Left ventricle myocardium inferior (tissue), 1 donor: ENCODE results near the gene TSPAN9. TPM values are rescaled to one million over a fixed set of nuclear protein-coding genes. Genes with fewer than 3 reads are reported as not detected.

Experiments used
- DNase-seq: peaks from one replicate; pipeline ENCODE4 v3.0.0-alpha.2; 2020
- H3K27ac ChIP-seq: fragments of 200-600 bp; replicated peaks from 2 replicates; pipeline ENCODE4 v1.8.0; 2021
- H3K27me3 ChIP-seq: fragments of 200-600 bp; 2 replicates; pipeline ENCODE4 v1.8.0; 2021; ENCODE audit warnings: low read depth
- H3K36me3 ChIP-seq: fragments of 200-600 bp; 2 replicates; pipeline ENCODE4 v1.8.0; 2021
- H3K4me1 ChIP-seq: fragments of 200-600 bp; 2 replicates; pipeline ENCODE4 v1.8.0; 2021
- H3K4me3 ChIP-seq: fragments of 200-600 bp; 2 replicates; pipeline ENCODE4 v1.8.0; 2021; ENCODE audit warnings: mild to moderate bottlenecking, moderate library complexity
- H3K9me3 ChIP-seq: fragments of 200-600 bp; replicated peaks from 2 replicates; pipeline ENCODE4 v1.8.0; 2021
- intact Hi-C: fragments of 100-400 bp; cut with micrococcal nuclease; formaldehyde crosslinking; loops from one replicate; pipeline ENCODE4 v1.11.0; 2022
- total RNA-seq: library from RNA; stranded (reverse); fragmentation: NEBNext Ultra II Directional; extraction: Animal tissue kit (Norgen Biotek cat#: 25700); gene quantifications from one replicate; pipeline ENCODE4 v1.2.1, GENCODE V29; 2021
- TF ChIP-seq, protein P1 (sequence below): fragments of 200-600 bp; IDR thresholded peaks from 2 replicates; pipeline ENCODE4 v1.8.0; 2021; ENCODE audit warnings: antibody characterized with exemption, mild to moderate bottlenecking, borderline replicate concordance
- donor health status: DM: no; HTN: yes; CAD: no; lungs with severe emphysema.

Gene TSPAN9
- total RNA-seq, 1 donor from 2014 or later, result 305 TPM

DNA sequence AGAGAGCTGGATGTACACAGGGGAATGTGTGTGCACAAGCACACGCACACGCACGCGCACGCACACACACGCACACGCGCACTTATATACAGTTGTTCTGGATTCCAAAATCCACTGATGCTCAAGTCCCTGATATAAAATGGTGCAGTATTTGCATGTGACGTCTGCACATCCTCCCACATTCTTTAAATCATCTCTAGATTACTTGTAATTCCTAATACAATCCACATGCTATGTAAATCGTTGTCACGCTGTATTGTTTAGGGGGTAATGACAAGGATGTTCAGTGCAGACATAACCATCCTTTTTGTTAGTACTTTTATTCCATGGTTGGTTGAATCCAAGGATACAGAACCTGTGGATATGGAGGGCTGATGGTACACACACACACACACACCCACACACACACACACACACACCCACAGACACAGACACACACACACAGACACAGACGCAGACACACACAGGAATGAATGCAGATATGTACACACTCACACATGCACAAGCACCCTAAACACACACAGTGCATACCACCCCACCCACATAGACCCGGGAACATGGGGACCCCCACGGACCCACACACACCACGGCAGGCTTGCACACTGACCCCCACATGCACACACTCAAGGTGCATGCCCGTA is 225.3 kb downstream of the TSPAN9 start:
- Histone ChIP-seq H3K9me3 (no peaks in the 10 kb centered on the region), H3K4me1 (peaks cover 14% of the 10 kb centered on the region), H3K4me3 (no peak overlapping the region), H3K36me3 (no peaks in the 10 kb centered on the region), H3K27ac (no peak overlapping the region), H3K27me3 (no peaks in the 10 kb centered on the region)
- intact Hi-C loops, result loop anchor here (10.0 kb wide), 2 partner anchors 472 to 502 kb away; no protein-coding TSS in a partner anchor
- no peak for DNase-seq
- TF ChIP-seq, protein P1, sequence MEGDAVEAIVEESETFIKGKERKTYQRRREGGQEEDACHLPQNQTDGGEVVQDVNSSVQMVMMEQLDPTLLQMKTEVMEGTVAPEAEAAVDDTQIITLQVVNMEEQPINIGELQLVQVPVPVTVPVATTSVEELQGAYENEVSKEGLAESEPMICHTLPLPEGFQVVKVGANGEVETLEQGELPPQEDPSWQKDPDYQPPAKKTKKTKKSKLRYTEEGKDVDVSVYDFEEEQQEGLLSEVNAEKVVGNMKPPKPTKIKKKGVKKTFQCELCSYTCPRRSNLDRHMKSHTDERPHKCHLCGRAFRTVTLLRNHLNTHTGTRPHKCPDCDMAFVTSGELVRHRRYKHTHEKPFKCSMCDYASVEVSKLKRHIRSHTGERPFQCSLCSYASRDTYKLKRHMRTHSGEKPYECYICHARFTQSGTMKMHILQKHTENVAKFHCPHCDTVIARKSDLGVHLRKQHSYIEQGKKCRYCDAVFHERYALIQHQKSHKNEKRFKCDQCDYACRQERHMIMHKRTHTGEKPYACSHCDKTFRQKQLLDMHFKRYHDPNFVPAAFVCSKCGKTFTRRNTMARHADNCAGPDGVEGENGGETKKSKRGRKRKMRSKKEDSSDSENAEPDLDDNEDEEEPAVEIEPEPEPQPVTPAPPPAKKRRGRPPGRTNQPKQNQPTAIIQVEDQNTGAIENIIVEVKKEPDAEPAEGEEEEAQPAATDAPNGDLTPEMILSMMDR, result no peak

DNA sequence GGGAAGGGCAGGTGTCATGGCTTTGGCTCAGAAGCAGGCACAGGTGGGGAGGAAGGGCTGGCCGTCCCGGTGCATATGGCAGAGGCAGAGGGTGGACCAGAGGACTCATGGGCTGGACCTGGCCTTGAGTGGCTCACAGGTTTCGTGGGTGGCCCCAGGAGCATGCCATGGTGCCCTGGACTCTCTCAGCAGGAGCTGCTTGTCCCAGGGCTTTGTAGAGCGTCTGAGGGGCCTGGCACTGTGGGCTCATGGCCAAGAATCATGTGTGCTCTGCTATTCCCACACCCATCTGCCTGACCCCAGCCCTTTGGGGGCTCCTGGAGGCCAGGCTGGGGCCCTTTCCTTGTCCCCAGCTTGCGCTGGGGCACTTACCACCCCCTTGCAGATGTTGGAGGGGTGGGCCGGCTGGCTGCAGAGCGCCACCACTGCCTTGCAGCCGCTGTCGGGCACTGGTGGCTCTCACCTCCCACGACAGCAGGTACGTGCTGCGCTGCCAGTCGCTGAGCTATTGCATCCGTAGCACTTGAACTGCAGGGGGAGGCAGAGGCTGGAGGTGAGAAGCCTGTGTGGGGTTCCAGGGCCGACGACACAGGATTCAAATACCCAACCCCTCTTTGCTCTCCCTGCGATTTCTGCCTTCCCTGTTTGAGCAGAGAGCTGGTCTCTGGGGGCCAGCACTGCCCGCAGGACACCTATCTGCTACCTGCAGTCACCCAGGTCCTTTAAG is 226.4 kb downstream of the TSPAN9 start:
- H3K4me1 ChIP-seq, result peaks cover 14% of the 10 kb centered on the region
- intact Hi-C loops, result loop anchor here (10.0 kb wide), 2 partner anchors 471 to 501 kb away; no protein-coding TSS in a partner anchor
- H3K36me3 ChIP-seq, result no peaks in the 10 kb centered on the region
- H3K27me3 ChIP-seq, result peaks cover 7% of the 10 kb centered on the region
- no peak overlapping the region for H3K27ac ChIP-seq
- TF ChIP-seq, protein P1, result no peak
- DNase-seq, result no peak
- no peaks in the 10 kb centered on the region for H3K9me3 ChIP-seq
- no peak overlapping the region for H3K4me3 ChIP-seq

DNA sequence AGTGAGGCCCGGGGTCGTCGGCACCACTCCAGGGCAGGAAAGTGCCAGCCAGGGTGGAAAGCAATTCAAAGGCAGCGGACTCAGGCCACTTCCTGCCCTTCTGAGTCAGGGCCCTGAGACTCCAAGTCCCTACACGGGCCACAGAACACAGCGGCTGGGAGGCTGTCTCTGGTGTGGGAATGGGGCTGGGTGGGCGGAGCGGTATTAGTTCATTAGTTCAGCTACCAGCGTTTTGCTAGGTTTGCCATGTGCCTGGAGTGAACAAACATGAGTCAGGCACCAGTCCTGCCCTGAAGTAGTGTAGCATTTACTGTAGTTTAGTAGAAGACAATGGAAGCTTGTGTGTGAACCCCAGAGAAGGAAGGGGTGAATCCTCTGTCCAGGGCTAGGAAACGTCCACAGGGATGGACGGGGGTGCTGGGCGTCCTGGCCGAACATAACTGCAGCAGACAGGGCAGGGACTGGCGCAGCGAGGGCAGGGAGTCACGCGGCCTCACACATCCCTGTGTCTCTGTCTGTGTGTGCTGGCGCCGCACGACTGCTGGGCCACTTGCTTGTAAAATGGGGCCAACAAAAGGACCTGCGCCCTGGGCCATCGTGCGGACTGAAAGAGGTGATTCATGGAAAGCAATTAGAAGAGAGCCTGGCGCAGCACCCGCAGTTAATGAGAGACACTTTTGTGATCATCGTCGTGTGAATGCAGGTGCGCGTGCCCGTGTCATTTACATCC is 227.4 kb downstream of the TSPAN9 start:
- TF ChIP-seq, protein P1, result no peak
- intact Hi-C loops, result loop anchor here (10.0 kb wide), 2 partner anchors 470 to 500 kb away; no protein-coding TSS in a partner anchor
- H3K4me1 ChIP-seq, result peaks cover 14% of the 10 kb centered on the region
- H3K27ac ChIP-seq, result no peak overlapping the region
- DNase-seq, result no peak
- H3K4me3 ChIP-seq, result no peak overlapping the region
- H3K36me3 ChIP-seq, result no peaks in the 10 kb centered on the region
- H3K27me3 ChIP-seq, result peaks cover 11% of the 10 kb centered on the region
- H3K9me3 ChIP-seq, result no peaks in the 10 kb centered on the region

DNA sequence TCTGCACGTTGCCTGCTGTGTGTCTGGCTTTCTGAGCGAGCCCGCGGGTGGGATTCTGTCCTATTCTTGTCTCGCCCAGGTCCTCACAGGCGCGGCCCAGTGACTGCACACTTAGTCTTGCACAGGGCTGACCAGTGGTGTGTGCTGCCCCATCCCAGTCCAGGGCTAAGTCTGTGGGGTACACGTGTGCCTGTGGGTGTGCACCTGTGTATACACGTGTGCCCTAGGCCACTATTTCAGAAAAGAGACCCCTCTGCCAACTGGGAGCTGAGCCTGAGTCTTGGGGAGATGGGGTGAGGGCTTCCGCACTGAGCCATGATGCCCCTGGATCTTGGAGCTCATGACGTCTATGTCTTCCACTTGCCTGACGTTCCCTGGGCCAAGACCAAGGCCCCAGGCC is 228.3 kb downstream of the TSPAN9 start:
- H3K9me3 ChIP-seq, result no peaks in the 10 kb centered on the region
- H3K4me3 ChIP-seq, result no peak overlapping the region
- H3K27me3 ChIP-seq, result peaks cover 11% of the 10 kb centered on the region
- peaks cover 6% of the 10 kb centered on the region for H3K4me1 ChIP-seq
- no peak for DNase-seq
- intact Hi-C loops, result loop anchor here (10.0 kb wide), 2 partner anchors 469 to 499 kb away; no protein-coding TSS in a partner anchor
- no peak overlapping the region for H3K27ac ChIP-seq
- TF ChIP-seq, protein P1, result no peak
- no peaks in the 10 kb centered on the region for H3K36me3 ChIP-seq

DNA sequence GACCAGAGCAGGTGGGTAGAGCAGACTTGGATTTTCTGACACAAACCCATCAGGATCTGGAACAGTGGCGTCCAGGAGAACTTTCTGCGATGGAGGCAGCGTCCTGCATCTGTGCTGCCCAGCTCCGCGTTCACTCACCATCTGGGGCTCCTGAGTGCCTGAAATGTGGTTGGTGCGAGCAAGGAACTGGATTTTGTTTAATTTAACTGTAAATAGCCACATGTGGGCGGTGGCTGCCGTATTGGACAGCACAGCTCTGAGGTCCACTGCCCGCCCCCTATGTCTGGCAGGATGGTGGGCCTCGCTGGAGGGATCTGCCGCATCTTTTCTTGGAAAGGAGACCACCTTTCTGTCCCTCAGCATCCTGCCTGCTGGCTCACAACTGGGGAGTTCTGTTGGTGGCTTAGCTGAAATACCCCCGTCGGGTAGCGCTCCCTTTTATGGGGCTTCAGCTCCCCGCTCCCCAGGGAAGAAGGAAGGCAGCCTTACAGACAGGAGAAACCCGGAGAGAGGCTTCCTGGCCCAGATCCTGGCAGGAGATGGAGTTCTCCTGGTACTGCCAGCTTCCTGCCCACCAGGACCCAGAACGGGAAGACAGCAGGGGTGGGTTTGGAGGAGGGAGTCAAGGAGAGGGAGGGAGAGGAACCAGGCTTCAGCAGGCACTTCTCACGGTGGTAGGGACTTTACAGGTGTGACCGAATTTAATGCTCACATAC is 228.9 kb downstream of the TSPAN9 start:
- Histone ChIP-seq H3K27me3 (peaks cover 11% of the 10 kb centered on the region), H3K4me1 (peaks cover under 1% of the 10 kb centered on the region), H3K9me3 (no peaks in the 10 kb centered on the region), H3K27ac (no peak overlapping the region), H3K4me3 (no peak overlapping the region), H3K36me3 (no peaks in the 10 kb centered on the region)
- intact Hi-C loops, result loop anchor here (10.0 kb wide), 2 partner anchors 469 to 499 kb away; no protein-coding TSS in a partner anchor
- TF ChIP-seq, protein P1, result no peak
- no peak for DNase-seq
